ENCODE data around the gene AATK.

Gene AATK

DNA sequence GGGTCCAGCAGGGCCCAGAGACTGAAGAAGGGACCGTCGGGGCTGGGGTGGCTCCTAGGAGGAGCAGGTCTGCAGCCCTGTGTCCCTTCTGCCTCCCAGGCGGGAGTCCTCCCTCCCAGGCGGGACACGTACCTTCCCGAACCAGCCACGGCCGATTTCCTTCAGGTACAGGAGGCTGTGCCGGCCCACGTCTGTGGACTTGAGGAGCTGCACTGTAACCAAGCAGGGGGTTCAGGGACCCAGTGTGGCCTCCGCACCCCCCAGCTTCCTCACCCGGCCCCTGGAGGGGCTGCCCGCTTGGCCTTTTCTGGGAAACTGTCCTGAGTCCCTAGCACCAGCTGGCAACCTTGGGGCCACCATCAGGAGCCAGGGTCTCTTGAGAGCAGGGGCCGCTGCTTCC is 37.7 kb downstream of the AATK start:
- DNase-seq (ENCODE audit: low read depth): no peak

GRCh38 chr17:81127526-81128177 is 38.4 kb downstream of the AATK start:
- DNase-seq (ENCODE audit: low read depth): no peak

GRCh38 chr17:81127133-81127455 is 38.9 kb downstream of the AATK start:
- no peak for DNase-seq (ENCODE audit: low read depth)

DNA sequence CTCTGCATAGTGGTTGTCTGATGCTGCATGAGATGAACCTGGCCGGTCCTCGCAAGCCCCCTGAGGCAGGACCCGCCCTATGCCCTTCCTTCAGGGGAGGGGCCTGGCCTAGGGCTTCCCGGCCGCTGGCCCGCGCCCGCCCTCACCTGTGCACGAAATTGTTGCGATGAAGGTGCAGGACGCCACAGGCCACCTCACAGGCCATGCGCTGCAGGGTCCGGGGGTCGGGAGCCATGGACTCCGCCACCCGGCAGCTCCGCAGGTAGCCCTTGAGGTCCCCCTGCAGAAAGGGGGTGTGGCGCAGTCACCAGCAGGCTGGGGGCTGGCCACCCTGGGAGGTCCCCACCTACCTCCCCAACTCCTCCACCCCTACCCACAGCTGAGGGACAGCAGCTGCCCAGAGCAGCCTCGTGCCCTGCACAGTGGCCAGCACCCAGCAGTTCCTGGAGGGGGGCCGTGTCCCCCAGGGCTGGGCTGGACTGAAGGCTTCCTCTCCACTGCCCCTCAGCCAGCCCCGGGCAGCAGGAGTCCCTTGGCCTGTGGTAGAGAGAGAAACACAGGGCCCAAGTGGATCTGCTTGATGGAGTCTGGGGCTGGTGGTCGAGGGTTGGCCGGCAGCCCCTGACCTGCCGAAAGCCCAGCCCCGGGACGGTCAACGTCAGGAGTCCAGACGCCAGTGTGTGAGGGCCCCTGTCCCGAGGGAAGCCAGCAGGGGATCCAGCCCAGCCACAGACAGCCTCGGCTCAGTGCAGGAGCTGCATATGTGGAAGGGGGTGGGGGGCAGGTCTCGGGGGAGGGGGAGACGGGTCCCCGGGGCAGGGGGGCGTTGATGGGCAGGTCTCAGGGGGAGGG is 39.5 kb downstream of the AATK start:
- DNase-seq (ENCODE audit: low read depth): no peak

DNA sequence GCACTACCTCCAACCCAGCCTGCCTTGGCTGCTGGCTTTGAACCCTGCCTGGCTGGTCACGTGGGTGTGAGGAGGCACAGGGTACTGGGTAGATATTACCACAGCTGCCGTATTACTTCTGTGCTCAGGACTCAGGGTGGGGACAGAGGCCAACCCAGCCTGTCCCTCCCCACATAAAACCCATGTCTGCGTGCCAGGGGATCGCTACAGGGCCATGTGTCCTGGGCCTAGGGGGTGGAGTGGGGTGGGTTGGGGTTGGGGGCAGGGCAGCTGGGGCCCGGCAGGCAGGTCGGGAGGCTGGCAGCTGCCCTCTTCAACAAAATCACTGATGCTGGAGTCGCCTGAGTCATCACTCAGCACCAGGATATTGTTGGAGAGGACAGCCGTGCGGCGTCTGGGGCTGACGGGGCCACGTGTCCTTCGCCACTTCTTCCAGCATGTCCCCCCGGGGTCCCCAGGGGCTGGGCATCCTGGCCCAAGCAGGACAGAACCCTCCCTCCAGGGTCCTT is 40.4 kb downstream of the AATK start:
- no peak for DNase-seq (ENCODE audit: low read depth)

- DNase-seq (ENCODE audit: low read depth): no peak
Measured at GRCh38 chr17:81124377-81124776, 41.6 kb downstream of the AATK start.

DNA sequence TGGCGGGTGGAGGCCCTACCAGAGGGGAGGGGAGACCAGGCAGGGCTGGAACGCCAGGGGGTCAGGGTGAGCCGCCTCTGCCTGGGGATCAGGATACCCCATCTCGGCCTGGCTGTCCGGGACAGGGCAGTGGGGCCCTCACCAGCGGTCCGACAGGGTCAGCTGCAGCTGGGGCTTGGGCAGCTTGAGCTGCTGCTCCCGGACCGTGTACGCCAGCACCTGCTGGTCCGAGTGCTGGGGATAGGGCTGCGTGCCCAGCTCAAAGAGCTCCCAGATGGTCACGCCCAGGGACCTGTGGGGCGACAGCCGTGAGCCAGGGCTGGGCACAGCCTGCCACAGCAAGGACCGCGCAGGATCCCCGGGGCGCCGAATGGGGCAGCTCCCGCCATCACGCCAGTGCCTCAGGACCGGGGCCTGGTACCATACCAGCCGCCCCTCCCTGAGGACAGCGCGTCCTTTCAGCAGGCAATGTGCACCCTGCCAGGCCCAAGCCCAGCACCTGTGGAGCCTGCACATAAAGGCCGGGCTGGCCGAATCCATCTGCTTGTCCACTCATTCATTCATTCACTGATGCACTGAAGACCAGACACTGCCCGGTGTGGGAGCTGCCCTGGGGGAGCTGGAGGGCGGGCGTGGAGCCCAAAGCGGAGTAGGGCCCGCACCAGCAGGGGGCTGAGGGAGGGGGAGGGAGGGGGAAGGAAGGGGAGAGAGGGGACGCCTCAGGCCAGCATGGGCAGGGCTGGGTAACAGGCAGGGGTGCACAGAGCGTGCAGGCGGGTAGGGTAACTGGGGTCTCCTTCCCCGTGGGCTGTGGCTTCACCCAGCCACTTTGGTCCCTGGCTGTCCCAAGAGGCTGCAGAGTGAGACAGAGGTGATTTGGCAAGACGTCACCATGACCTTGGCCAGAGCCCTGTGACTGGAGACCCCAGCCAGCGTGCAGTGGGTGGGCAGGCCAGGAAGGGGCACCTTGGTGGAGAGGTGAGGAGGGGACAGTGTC is 42.7 kb downstream of the AATK start:
- no peak for DNase-seq (ENCODE audit: low read depth)

DNA sequence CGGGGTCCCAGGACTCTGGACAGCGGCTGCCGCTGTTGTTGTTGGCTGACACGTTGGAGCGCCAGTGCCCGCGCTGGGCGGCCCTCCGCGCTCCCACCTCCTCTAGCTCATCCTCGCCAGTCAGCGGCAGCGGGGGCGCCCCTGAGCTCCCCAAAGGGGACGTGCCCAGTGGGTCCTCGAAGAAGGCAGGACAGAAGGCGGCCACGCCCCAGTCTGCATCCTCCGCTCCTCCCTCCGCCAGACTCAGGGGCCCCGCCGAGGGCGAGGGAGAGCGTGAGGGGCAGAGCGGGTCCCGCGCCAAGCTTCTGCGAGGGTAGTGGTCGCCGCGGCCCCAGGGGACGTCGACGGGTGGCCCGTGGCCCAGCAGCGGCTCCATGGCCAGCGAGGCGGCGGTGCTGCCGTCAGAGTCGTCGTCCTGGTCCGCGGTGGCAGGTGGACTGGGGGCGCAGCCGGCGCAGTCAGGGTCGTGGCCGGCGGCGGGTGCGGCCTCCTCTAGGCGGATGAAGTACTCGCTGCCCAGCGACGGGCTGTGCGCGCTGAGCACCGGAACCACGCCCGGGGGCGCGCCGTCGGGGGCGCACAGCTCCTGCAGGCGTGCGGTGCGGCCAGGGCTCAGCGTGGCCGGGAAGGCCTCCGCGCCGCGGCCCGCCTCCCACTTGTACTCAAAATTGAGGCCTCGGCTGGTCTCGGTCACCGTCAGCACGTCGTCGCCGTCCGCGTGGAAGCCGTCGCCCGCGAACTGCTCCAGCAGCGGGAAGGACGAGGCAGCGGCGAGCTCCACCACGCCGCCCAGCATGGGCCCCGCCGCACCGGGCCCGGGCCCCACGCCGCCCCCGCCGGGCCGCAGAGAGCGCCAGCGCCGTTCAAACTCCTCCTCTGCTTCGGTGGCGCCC is 43.9 kb downstream of the AATK start:
- no peak for DNase-seq (ENCODE audit: low read depth)

DNA sequence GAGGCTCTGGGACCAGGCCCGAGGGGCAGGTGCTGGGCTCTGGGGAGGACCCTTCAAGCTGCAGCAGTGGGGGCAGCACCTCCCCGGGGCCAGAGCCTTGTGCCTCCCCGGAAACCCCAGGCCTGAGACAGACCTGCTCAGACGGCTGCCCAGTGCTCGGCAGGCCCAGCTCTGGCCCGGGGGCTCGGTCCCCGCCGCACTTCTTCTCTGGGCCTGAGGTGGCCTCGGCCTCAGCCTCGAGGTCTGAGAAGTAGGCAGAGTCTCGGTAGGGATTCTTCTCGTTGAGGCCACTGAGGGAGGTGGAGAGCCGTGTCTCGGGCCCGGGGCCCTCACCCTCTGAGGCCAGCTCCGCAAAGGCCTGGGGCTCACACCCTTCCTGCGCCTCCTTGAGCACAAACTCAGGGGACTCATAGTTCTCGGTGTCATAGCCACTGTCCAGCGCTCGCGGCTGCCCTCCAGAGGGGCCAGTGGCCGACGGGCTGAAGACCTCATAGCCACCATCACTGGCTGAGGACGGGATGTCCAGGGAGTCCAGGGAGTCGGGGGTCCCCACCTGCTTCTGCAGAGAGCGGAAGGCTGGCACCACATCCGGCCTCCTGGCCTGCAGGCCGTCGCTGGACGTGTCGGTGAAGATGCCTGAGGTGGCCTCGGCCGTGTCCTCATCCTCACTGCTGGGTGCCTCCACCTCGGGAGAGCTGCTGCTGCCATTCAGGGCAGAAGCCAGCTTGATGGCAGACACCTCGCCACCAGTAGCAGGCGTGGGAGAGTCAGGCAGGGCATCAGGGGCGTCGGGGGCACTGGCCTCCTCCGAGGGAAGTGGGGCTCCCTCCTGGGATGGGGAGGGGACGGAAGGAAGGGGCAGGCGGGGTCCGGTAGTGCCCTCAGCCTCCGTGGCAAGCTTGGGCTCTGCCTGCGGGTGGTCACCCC is 45.1 kb downstream of the AATK start:
- no peak for DNase-seq (ENCODE audit: low read depth)

DNA sequence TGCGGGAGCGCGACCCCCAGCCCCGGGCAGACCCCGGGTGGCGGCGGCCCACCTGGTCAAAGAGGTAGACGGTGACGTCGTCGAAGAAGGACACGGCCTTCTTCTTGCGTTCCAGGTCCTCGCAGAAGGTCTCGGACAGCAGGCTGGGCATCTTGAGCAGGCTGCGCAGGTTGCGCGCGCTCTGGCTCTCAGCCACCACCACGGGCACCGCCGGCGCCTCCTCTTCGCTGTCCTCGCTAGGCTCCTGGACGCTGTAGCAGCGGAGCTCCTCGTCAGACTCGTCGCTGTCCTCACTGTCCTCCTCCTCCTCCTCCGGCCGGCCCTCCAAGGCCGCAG is 45.9 kb downstream of the AATK start:
- DNase-seq (ENCODE audit: low read depth): no peak

- peak; percentile 81 for DNase-seq (ENCODE audit: low read depth)
Measured at GRCh38 chr17:81119223-81120148, 46.5 kb downstream of the AATK start.

- DNase-seq (ENCODE audit: low read depth): no peak
Measured at GRCh38 chr17:81118308-81119221, 47.5 kb downstream of the AATK start.

GRCh38 chr17:81117672-81118198 is 48.3 kb downstream of the AATK start:
- DNase-seq (ENCODE audit: low read depth): no peak

- DNase-seq (ENCODE audit: low read depth): no peak
Measured at GRCh38 chr17:81116704-81117103, 49.3 kb downstream of the AATK start.

DNA sequence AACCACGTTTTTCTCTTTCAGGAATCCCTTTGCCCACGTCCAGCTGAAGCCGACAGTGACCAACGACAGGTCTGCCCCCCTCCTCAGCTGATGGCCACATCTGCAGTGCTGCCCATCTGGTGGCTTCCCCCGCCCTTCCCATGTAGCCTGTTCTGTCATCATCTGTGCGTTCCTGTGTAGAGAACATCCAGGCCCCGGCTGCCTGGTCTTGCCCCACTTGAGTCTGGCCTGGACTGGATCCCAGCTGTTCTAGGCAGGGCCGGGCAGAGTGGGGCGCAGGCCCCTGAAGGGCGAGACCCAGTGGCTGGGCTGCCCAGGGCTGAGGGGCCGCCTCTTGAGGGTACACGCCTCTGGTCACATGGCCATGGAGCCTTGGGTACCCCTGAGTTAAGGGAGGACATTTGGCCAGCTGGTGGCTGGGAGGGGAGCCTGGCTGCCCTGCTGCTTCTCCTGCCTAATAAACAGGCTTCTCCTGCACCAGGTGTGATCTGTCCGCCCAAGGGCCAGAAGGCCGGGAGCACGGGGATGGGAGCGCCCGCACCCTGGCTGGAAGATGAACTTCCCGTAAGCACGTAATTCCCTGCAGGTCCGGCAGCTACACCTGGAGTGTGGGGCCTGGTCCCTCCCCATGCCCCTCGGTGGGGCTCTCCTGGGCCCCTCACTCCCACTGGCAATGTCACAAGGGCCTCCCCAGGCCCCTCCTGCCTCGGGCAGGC is 50.1 kb downstream of the AATK start:
- no peak for DNase-seq (ENCODE audit: low read depth)

GRCh38 chr17:81115219-81115618 is 50.8 kb downstream of the AATK start:
- DNase-seq (ENCODE audit: low read depth): no peak

Data from stimulated activated CD4-positive, alpha-beta T cell treated with anti-CD3 and anti-CD28 coated beads, Interleukin-2, amount 100 ng/mL, for 4 hours (primary cell).